Esophagus squamous epithelium (tissue), 4 donors: ENCODE results near the gene NMD3.

ENCODE experiments used
- POLR2A ChIP-seq, 4 donors: fragments of 450-650 bp; IDR thresholded peaks; one replicate each; pipeline ENCODE4 v1.6.1; 2017; ENCODE audit warnings: antibody characterized with exemption in 4 of 4, mild to moderate bottlenecking in 4 of 4, moderate library complexity in 3 of 4
- TF ChIP-seq, protein P1 (sequence below), 6 experiments: fragments of 450-650 bp in 4 of 6; fragments of 200-600 bp in 2 of 6; sonication (generic) in 2 of 6; IDR thresholded peaks; one replicate each; pipeline ENCODE4 v1.5.1; 2016 to 2019; ENCODE audit warnings: antibody characterized with exemption in 6 of 6, mild to moderate bottlenecking in 4 of 6, moderate library complexity in 4 of 6

DNA sequence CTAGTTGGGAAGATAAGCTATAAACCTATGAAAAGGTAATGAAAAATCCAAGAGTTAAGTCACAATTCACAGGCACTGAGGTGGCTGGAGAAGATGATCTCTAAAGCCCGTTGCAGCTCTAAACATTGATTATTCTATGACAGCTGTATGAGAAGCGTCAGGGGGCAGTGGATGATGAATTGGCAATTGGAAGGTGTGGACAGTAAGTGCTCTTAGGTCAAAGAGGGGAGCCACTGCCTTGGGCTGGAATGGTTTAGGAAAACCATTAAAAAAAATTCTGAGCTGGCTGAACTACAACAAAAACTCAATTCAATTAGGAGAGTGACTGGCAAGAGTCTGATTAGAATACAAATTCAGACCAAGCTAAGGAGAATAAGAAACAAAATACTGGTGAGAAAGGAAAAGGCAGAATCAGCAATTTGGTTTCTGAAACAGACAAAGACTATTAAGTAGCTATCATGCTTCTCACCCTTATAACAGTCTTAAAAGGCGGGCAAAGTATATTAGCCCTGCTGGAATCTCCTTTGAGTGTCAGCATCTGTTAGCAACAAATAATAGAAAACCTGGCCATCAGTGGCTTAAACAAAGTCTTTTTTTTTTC, 8.8 kb upstream of the NMD3 start:
- no peak for TF ChIP-seq POLR2A (IDR thresholded peaks at IDR 0.05)
- TF ChIP-seq, protein P1, sequence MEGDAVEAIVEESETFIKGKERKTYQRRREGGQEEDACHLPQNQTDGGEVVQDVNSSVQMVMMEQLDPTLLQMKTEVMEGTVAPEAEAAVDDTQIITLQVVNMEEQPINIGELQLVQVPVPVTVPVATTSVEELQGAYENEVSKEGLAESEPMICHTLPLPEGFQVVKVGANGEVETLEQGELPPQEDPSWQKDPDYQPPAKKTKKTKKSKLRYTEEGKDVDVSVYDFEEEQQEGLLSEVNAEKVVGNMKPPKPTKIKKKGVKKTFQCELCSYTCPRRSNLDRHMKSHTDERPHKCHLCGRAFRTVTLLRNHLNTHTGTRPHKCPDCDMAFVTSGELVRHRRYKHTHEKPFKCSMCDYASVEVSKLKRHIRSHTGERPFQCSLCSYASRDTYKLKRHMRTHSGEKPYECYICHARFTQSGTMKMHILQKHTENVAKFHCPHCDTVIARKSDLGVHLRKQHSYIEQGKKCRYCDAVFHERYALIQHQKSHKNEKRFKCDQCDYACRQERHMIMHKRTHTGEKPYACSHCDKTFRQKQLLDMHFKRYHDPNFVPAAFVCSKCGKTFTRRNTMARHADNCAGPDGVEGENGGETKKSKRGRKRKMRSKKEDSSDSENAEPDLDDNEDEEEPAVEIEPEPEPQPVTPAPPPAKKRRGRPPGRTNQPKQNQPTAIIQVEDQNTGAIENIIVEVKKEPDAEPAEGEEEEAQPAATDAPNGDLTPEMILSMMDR (IDR thresholded peaks at IDR 0.05): no peak
